ENCODE measurements around the gene PHACTR4. TPM values are rescaled to one million over a fixed set of nuclear protein-coding genes. Genes with fewer than 3 reads are reported as not detected.
"Not testable (repeated sequence)": the region's sequence is repeated elsewhere in the genome, so short reads cannot be mapped to it uniquely, and the experiment has no call there.

PHACTR4 gene
- total and polyA plus RNA-seq, 4 donors: 15.1 to 34.9 (median 20.6) TPM

GRCh38 chr1:28518000-28518744 lies 148.6 kb downstream of the PHACTR4 start:
- Histone ChIP-seq H3K27me3 (ENCODE audit: control insufficient read depth in 3 of 3, insufficient read depth in 3 of 3, low read length in 2 of 3) (no peaks in the 10 kb centered on the region), H3K27ac (ENCODE audit: low read depth in 1 of 2, low read length in 1 of 2) (peak overlapping the region; percentile 90 to 91), H3K36me3 (ENCODE audit: control insufficient read depth in 4 of 4, insufficient read depth in 4 of 4, low read length in 4 of 4) (peaks cover 0 to 6% (median 4%) of the 10 kb centered on the region in 4 donors), H3K9me3 (ENCODE audit: control insufficient read depth in 4 of 4, insufficient read depth in 3 of 4, low read length in 3 of 4) (no peaks in the 10 kb centered on the region), H3K4me1 (ENCODE audit: control insufficient read depth in 5 of 5, insufficient read depth in 5 of 5, low read length in 5 of 5) (peaks cover 0 to 18% (median 6%) of the 10 kb centered on the region in 5 donors), H3K4me3 (peak overlapping the region; percentile 76), H3K9ac (ENCODE audit: insufficient read depth in 1 of 2, low read length in 2 of 2) (peak overlapping the region; percentile 63)
- WGBS, 2 donors: 0 to 1% methylated on average over 82 to 92 of the region's 92 CpGs
- peak; percentile 92 for ATAC-seq (ENCODE audit: insufficient read depth, low FRiP score)
- peak; percentile 81 for TF ChIP-seq CTCF (IDR thresholded peaks at IDR 0.05; ENCODE audit: control extremely low read depth, extremely low read depth)
- peak; percentile 93 to 95 (median 94) for DNase-seq

DNA sequence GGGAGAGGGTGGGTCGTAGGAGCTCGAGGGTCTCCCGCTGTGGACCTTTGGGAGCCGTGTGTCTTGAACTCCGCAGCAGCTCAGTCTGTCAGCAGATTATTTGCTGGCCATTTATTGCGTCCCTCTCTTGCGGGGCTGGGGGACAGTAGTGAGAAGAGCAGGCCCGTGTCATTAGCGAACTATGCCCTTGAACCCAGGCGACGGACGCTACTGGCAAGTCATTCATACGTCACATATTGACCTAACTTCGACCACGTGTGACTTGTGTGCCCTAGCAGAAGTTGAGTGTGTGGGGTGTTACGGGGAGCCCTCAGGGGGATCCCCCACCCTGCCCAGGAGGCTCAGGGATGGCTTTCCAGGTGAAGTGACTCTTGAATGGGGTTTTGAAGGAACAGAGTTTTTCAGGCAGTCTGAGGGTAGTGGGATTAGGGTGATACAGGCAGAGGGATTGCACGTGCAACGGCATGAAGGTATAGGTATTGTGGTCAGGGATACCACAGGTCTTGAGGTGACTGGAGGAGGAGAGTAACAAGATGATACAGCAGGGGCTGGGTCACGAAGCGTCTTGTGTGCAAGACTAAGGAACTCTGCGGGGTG lies 149.3 kb downstream of the PHACTR4 start:
- DNase-seq (no peak), ATAC-seq (ENCODE audit: insufficient read depth, low FRiP score) (no peak)
- no peaks in the 10 kb centered on the region for H3K36me3 ChIP-seq (ENCODE audit: control insufficient read depth in 4 of 4, insufficient read depth in 4 of 4, low read length in 4 of 4)
- 6 to 9% methylated on average over 21 of the region's 21 CpGs for WGBS, 2 donors
- H3K27ac ChIP-seq (ENCODE audit: low read depth in 1 of 2, low read length in 1 of 2): peak overlapping the region in 1 of 2 donors; percentile 20
- peak overlapping the region; percentile 76 for H3K4me3 ChIP-seq
- no peak for TF ChIP-seq CTCF (IDR thresholded peaks at IDR 0.05; ENCODE audit: control extremely low read depth, extremely low read depth)
- peak overlapping the region; percentile 63 for H3K9ac ChIP-seq (ENCODE audit: insufficient read depth in 1 of 2, low read length in 2 of 2)
- H3K9me3 ChIP-seq (ENCODE audit: control insufficient read depth in 4 of 4, insufficient read depth in 3 of 4, low read length in 3 of 4): no peaks in the 10 kb centered on the region
- no peaks in the 10 kb centered on the region for H3K27me3 ChIP-seq (ENCODE audit: control insufficient read depth in 3 of 3, insufficient read depth in 3 of 3, low read length in 2 of 3)
- peaks cover 0 to 18% (median 6%) of the 10 kb centered on the region in 5 donors for H3K4me1 ChIP-seq (ENCODE audit: control insufficient read depth in 5 of 5, insufficient read depth in 5 of 5, low read length in 5 of 5)

DNA sequence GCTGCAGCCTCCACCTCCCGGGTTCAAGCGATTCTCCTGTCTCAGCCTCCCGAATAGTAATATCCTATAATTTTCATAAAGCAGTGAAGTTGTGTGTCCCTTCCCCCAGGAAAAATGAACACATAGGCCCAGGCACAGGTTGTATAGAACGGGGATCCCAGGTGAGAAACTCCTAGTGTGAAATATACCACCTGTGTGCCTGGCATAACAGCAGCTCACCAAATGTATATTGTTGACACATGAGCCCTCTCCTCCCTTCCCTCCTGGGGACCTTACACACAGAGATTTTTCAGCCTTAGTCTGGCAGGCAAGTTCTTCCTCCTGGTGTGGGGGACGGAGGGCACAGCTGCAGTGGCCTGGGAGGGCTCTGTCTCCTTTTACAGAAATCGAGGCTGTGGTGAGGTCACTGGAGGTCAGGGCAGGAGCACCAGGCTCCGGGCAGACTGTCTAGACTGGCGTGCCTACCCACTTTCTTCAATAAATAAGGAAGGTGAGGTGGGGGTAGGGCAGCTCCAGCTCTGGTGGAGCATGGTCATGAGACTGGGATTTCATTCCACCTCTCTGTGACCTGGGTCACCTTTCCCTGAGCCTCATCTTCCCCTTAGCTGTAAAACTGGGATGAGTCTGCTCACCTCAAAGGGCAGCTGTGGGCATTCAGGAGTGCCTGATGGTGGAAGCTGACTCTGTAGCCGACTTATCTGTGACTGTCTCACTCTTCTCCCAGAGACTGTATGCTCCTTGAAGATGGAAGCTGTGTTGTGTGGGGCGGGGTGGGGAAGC lies 150.6 kb downstream of the PHACTR4 start:
- Histone ChIP-seq H3K36me3 (ENCODE audit: control insufficient read depth in 4 of 4, insufficient read depth in 4 of 4, low read length in 4 of 4) (peaks cover 0 to 3% (median 1%) of the 10 kb centered on the region in 4 donors), H3K9me3 (ENCODE audit: control insufficient read depth in 4 of 4, insufficient read depth in 3 of 4, low read length in 3 of 4) (no peaks in the 10 kb centered on the region), H3K4me3 (no peak overlapping the region), H3K4me1 (ENCODE audit: control insufficient read depth in 5 of 5, insufficient read depth in 5 of 5, low read length in 5 of 5) (peaks cover 0 to 18% (median 6%) of the 10 kb centered on the region in 5 donors), H3K27ac (ENCODE audit: low read depth in 1 of 2, low read length in 1 of 2) (no peak overlapping the region), H3K9ac (ENCODE audit: insufficient read depth in 1 of 2, low read length in 2 of 2) (no peak overlapping the region), H3K27me3 (ENCODE audit: control insufficient read depth in 3 of 3, insufficient read depth in 3 of 3, low read length in 2 of 3) (no peaks in the 10 kb centered on the region)
- no peak for DNase-seq
- no peak for ATAC-seq (ENCODE audit: insufficient read depth, low FRiP score)
- WGBS, 2 donors: 84 to 85% methylated on average over 10 of the region's 10 CpGs
- TF ChIP-seq CTCF (IDR thresholded peaks at IDR 0.05; ENCODE audit: control extremely low read depth, extremely low read depth): no peak

DNA sequence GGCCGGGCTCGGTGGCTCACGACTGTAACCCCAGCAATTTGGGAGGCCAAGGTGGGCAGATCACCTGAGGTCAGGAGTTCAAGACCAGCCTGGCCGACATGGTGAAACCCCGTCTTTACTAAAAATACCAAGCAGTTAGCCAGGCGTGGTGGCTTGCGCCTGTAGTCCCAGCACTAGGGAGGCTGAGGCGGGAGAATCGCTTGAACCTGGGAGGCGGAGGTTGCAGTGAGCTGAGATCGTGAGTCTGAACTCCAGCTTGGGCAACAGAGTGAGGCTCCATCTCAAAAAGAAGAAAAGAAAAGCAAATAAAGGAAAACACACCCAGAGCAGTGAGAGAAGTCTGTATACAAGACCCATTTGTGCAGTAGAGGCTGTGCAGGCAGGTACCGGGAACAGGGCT lies 151.3 kb downstream of the PHACTR4 start:
- H3K9me3 ChIP-seq (ENCODE audit: control insufficient read depth in 4 of 4, insufficient read depth in 3 of 4, low read length in 3 of 4); DNase-seq; ATAC-seq (ENCODE audit: insufficient read depth, low FRiP score); H3K9ac ChIP-seq (ENCODE audit: insufficient read depth in 1 of 2, low read length in 2 of 2); H3K27ac ChIP-seq (ENCODE audit: low read depth in 1 of 2, low read length in 1 of 2); H3K27me3 ChIP-seq (ENCODE audit: control insufficient read depth in 3 of 3, insufficient read depth in 3 of 3, low read length in 2 of 3); H3K36me3 ChIP-seq (ENCODE audit: control insufficient read depth in 4 of 4, insufficient read depth in 4 of 4, low read length in 4 of 4); H3K4me3 ChIP-seq: not testable (repeated sequence)
- H3K4me1 ChIP-seq (ENCODE audit: control insufficient read depth in 5 of 5, insufficient read depth in 5 of 5, low read length in 5 of 5): peaks cover 0 to 18% (median 6%) of the 10 kb centered on the region in 5 donors
- WGBS, 2 donors: 93 to 94% methylated on average over 12 of the region's 12 CpGs
